Activated naive CD8-positive, alpha-beta T cell treated with anti-CD3 and anti-CD28 coated beads for 36 hours (primary cell): Measurements from ENCODE around the gene OR11H12. TPM values are rescaled to one million over a fixed set of nuclear protein-coding genes. Genes with fewer than 3 reads are reported as not detected.
"Not testable (repeated sequence)": the region's sequence is repeated elsewhere in the genome, so short reads cannot be mapped to it uniquely, and the experiment has no call there.

Source experiments
- DNase-seq: peaks from one replicate; pipeline ENCODE4 v3.0.0; 2021
- H3K27ac Mint-ChIP-seq: one replicate; pipeline ENCODE4 v1.8.0; 2022; ENCODE audit warnings: mild to moderate bottlenecking, moderate library complexity, mixed read lengths
- H3K27me3 Mint-ChIP-seq: one replicate; pipeline ENCODE4 v1.8.0; 2022; ENCODE audit warnings: mild to moderate bottlenecking, mixed read lengths
- H3K36me3 Mint-ChIP-seq: one replicate; pipeline ENCODE4 v1.8.0; 2021; ENCODE audit warnings: mild to moderate bottlenecking, mixed read lengths
- H3K4me1 Mint-ChIP-seq: one replicate; pipeline ENCODE4 v1.8.0; 2021; ENCODE audit warnings: mixed read lengths
- H3K4me3 Mint-ChIP-seq: one replicate; pipeline ENCODE4 v1.8.0; 2022; ENCODE audit warnings: mild to moderate bottlenecking, moderate library complexity, mixed read lengths
- H3K9me3 Mint-ChIP-seq: one replicate; pipeline ENCODE4 v1.8.0; 2022; ENCODE audit warnings: mixed read lengths
- total RNA-seq, 2 experiments: library from RNA; stranded (reverse); gene quantifications; one replicate each; pipeline ENCODE4 v1.2.3, GENCODE V29; 2021

Gene OR11H12
- total RNA-seq: not detected

- not testable (repeated sequence) for H3K27ac Mint-ChIP-seq, H3K9me3 Mint-ChIP-seq
Measured at GRCh38 chr14:18600817-18601216, at the start of gene OR11H12. Gene OR11H12 (plus strand): TSS chr14:18601117. CDS start chr14:18601117, 0 bp downstream.

GRCh38 chr14:18582908-18583307 is 18.0 kb upstream of the OR11H12 start:
- not testable (repeated sequence) for H3K4me3 Mint-ChIP-seq, H3K27me3 Mint-ChIP-seq

More at GRCh38 chr14:18600817-18601216, at the start of gene OR11H12:
- not testable (repeated sequence) for H3K36me3 Mint-ChIP-seq, DNase-seq, H3K4me1 Mint-ChIP-seq, H3K27me3 Mint-ChIP-seq, H3K4me3 Mint-ChIP-seq

GRCh38 chr14:18626610-18627213 is 25.8 kb downstream of the OR11H12 start:
- not testable (repeated sequence) for H3K36me3 Mint-ChIP-seq

More at GRCh38 chr14:18582908-18583307, 18.0 kb upstream of the OR11H12 start:
- not testable (repeated sequence) for H3K27ac Mint-ChIP-seq, H3K9me3 Mint-ChIP-seq, H3K36me3 Mint-ChIP-seq, H3K4me1 Mint-ChIP-seq, DNase-seq

GRCh38 chr14:18636066-18636465 is 35.1 kb downstream of the OR11H12 start:
- H3K4me1 Mint-ChIP-seq, H3K9me3 Mint-ChIP-seq, H3K27ac Mint-ChIP-seq, DNase-seq, H3K4me3 Mint-ChIP-seq, H3K36me3 Mint-ChIP-seq, H3K27me3 Mint-ChIP-seq: not testable (repeated sequence)

More at GRCh38 chr14:18626610-18627213, 25.8 kb downstream of the OR11H12 start:
- not testable (repeated sequence) for H3K27ac Mint-ChIP-seq, H3K27me3 Mint-ChIP-seq, H3K9me3 Mint-ChIP-seq, DNase-seq, H3K4me1 Mint-ChIP-seq, H3K4me3 Mint-ChIP-seq

- not testable (repeated sequence) for H3K4me1 Mint-ChIP-seq
Measured at GRCh38 chr14:18638032-18638431, 37.1 kb downstream of the OR11H12 start.

GRCh38 chr14:18638785-18639184 is 37.9 kb downstream of the OR11H12 start:
- H3K36me3 Mint-ChIP-seq, H3K9me3 Mint-ChIP-seq, H3K4me1 Mint-ChIP-seq, H3K27ac Mint-ChIP-seq, H3K4me3 Mint-ChIP-seq, DNase-seq, H3K27me3 Mint-ChIP-seq: not testable (repeated sequence)

More at GRCh38 chr14:18638032-18638431, 37.1 kb downstream of the OR11H12 start:
- not testable (repeated sequence) for H3K36me3 Mint-ChIP-seq, H3K4me3 Mint-ChIP-seq, H3K27ac Mint-ChIP-seq, DNase-seq, H3K9me3 Mint-ChIP-seq, H3K27me3 Mint-ChIP-seq

- H3K36me3 Mint-ChIP-seq, H3K4me1 Mint-ChIP-seq, H3K4me3 Mint-ChIP-seq, DNase-seq, H3K9me3 Mint-ChIP-seq, H3K27me3 Mint-ChIP-seq, H3K27ac Mint-ChIP-seq: not testable (repeated sequence)
Measured at GRCh38 chr14:18646075-18646730, 45.3 kb downstream of the OR11H12 start.
